Esophagus squamous epithelium (tissue), 4 donors: Measurements from ENCODE around the gene PARP14.

Experiments used
- POLR2A ChIP-seq, 4 donors: fragments of 450-650 bp; IDR thresholded peaks; one replicate each; pipeline ENCODE4 v1.6.1; 2017; ENCODE audit warnings: antibody characterized with exemption in 4 of 4, mild to moderate bottlenecking in 4 of 4, moderate library complexity in 3 of 4
- TF ChIP-seq, protein P1 (sequence below), 6 experiments: fragments of 450-650 bp in 4 of 6; fragments of 200-600 bp in 2 of 6; sonication (generic) in 2 of 6; IDR thresholded peaks; one replicate each; pipeline ENCODE4 v1.5.1; 2016 to 2019; ENCODE audit warnings: antibody characterized with exemption in 6 of 6, mild to moderate bottlenecking in 4 of 6, moderate library complexity in 4 of 6

DNA sequence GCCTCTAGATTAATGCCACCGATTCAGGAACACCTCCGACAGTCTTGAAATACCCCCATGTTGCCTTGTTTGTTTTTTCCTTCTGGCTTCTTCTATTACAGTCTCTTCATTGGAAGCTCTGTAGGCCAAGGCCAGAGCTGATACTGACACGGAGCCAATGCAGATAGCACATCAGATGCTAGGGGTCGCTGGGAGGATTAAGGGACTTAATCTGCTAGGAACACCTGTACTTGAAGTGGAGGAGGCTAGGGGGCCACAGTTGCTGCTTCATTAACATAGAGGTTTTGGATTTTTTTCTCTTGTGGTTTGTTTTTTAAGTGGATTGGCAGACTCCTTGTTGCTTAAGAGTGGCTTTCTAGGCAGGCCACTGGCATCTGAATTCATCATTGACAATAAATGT, 49.6 kb downstream of the PARP14 start:
- TF ChIP-seq, protein P1, sequence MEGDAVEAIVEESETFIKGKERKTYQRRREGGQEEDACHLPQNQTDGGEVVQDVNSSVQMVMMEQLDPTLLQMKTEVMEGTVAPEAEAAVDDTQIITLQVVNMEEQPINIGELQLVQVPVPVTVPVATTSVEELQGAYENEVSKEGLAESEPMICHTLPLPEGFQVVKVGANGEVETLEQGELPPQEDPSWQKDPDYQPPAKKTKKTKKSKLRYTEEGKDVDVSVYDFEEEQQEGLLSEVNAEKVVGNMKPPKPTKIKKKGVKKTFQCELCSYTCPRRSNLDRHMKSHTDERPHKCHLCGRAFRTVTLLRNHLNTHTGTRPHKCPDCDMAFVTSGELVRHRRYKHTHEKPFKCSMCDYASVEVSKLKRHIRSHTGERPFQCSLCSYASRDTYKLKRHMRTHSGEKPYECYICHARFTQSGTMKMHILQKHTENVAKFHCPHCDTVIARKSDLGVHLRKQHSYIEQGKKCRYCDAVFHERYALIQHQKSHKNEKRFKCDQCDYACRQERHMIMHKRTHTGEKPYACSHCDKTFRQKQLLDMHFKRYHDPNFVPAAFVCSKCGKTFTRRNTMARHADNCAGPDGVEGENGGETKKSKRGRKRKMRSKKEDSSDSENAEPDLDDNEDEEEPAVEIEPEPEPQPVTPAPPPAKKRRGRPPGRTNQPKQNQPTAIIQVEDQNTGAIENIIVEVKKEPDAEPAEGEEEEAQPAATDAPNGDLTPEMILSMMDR (IDR thresholded peaks at IDR 0.05), result no peak
- no peak for TF ChIP-seq POLR2A (IDR thresholded peaks at IDR 0.05)
